ENCODE results near the gene ERP29.
"Not testable (repeated sequence)": the region's sequence is repeated elsewhere in the genome, so short reads cannot be mapped to it uniquely, and the experiment has no call there.

ERP29 gene

GRCh38 chr12:112013601-112014402 lies 576 bp downstream of the ERP29 start:
- H3K36me3 Mint-ChIP-seq: peaks cover 27% of the 10 kb centered on the region
- peaks cover 67% of the 10 kb centered on the region for H3K4me1 Mint-ChIP-seq

DNA sequence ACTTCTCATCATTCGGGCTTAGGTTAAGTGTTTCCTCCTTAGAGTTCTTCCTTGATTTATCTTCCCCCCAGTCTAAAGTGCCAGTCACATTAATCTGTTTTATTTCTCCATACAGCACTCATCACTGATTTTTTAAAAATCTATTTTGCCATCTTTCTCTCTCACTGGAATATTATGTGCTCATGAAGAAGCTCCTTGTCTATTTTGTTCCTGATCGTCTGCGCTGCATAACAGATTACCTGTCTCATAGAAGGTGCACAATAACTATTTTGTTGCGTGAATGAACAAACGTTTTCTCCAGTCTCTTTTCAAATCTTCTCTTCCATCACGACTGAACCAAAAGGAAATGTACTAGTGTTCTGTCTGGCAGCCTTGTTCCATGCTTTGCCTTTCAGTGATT lies 2.7 kb downstream of the ERP29 start:
- Mint-ChIP-seq H3K9me3 (peaks cover 7% of the 10 kb centered on the region), H3K4me3 (peak overlapping the region; percentile 49), H3K27me3 (no peaks in the 10 kb centered on the region), H3K4me1 (peaks cover 77% of the 10 kb centered on the region), H3K36me3 (peaks cover 31% of the 10 kb centered on the region), H3K27ac (peak overlapping the region; percentile 85)
- ATAC-seq: no peak

More at GRCh38 chr12:112013601-112014402, 576 bp downstream of the ERP29 start:
- peaks cover 7% of the 10 kb centered on the region for H3K9me3 Mint-ChIP-seq
- peak overlapping the region; percentile 85 for H3K27ac Mint-ChIP-seq
- peak; percentile 71 for ATAC-seq
- H3K27me3 Mint-ChIP-seq: no peaks in the 10 kb centered on the region
- peak overlapping the region; percentile 92 for H3K4me3 Mint-ChIP-seq

GRCh38 chr12:112017041-112017440 lies 3.8 kb downstream of the ERP29 start:
- no peak for ATAC-seq
- Mint-ChIP-seq H3K4me1 (peaks cover 72% of the 10 kb centered on the region), H3K27ac (no peak overlapping the region)

GRCh38 chr12:112018571-112019237 lies 5.5 kb downstream of the ERP29 start:
- peak overlapping the region; percentile 5 for H3K27ac Mint-ChIP-seq
- peaks cover 50% of the 10 kb centered on the region for H3K36me3 Mint-ChIP-seq
- H3K9me3 Mint-ChIP-seq: peaks cover 7% of the 10 kb centered on the region
- H3K4me1 Mint-ChIP-seq: peaks cover 75% of the 10 kb centered on the region
- no peaks in the 10 kb centered on the region for H3K27me3 Mint-ChIP-seq
- H3K4me3 Mint-ChIP-seq: no peak overlapping the region
- no peak for ATAC-seq

More at GRCh38 chr12:112017041-112017440, 3.8 kb downstream of the ERP29 start:
- H3K9me3 Mint-ChIP-seq: peaks cover 7% of the 10 kb centered on the region
- no peaks in the 10 kb centered on the region for H3K27me3 Mint-ChIP-seq
- peaks cover 42% of the 10 kb centered on the region for H3K36me3 Mint-ChIP-seq
- no peak overlapping the region for H3K4me3 Mint-ChIP-seq

- no peaks in the 10 kb centered on the region for H3K27me3 Mint-ChIP-seq
- H3K27ac Mint-ChIP-seq: peak overlapping the region; percentile 25
- ATAC-seq: no peak
- H3K36me3 Mint-ChIP-seq: peaks cover 48% of the 10 kb centered on the region
- H3K4me1 Mint-ChIP-seq: peaks cover 61% of the 10 kb centered on the region
- peaks cover 2% of the 10 kb centered on the region for H3K9me3 Mint-ChIP-seq
- H3K4me3 Mint-ChIP-seq: no peak overlapping the region
Measured at GRCh38 chr12:112020947-112021457, 7.8 kb downstream of the ERP29 start.

GRCh38 chr12:112022241-112023016 lies 9.2 kb downstream of the ERP29 start:
- Mint-ChIP-seq H3K9me3 (no peaks in the 10 kb centered on the region), H3K27me3 (no peaks in the 10 kb centered on the region), H3K36me3 (peaks cover 46% of the 10 kb centered on the region), H3K4me3 (no peak overlapping the region), H3K27ac (no peak overlapping the region), H3K4me1 (peaks cover 52% of the 10 kb centered on the region)
- ATAC-seq: no peak

- no peak for ATAC-seq
- peaks cover 45% of the 10 kb centered on the region for H3K4me1 Mint-ChIP-seq
- H3K27ac Mint-ChIP-seq: no peak overlapping the region
- no peak overlapping the region for H3K4me3 Mint-ChIP-seq
- peaks cover 45% of the 10 kb centered on the region for H3K36me3 Mint-ChIP-seq
- H3K27me3 Mint-ChIP-seq: no peaks in the 10 kb centered on the region
- H3K9me3 Mint-ChIP-seq: no peaks in the 10 kb centered on the region
Measured at GRCh38 chr12:112023759-112024396, 10.7 kb downstream of the ERP29 start.

DNA sequence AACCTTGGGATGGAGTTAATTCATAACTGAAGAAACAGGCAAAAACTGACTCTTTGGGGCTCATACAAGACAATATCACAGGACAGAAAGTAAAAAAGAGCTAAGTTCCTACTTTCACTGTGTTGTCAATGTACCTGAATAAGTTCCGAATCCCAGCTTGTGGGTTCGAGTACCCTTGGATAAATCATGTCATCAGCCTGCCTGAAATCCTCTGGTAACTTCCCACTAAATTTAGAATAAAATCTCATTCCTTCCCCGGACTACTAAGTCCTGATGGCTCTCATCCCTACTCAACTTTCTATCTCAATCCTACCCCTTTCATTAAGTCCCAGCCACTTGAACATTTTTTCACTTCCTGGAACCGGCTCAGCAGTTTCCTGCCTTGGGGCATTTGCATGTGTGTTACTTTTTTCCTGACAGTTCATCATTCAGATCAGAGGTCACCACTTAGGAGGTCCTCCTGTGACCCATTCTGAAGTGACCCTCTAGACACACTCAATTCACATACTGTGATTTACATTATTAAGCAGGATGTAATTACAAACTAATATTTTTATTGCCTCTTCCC lies 12.7 kb downstream of the ERP29 start:
- Mint-ChIP-seq H3K4me1 (peaks cover 34% of the 10 kb centered on the region), H3K27me3 (no peaks in the 10 kb centered on the region), H3K27ac (peak overlapping the region; percentile 74), H3K4me3 (no peak overlapping the region), H3K36me3 (peaks cover 57% of the 10 kb centered on the region), H3K9me3 (no peaks in the 10 kb centered on the region)
- ATAC-seq: no peak

- Mint-ChIP-seq H3K4me1 (peaks cover 32% of the 10 kb centered on the region), H3K36me3 (peaks cover 59% of the 10 kb centered on the region), H3K27me3 (no peaks in the 10 kb centered on the region), H3K9me3 (no peaks in the 10 kb centered on the region), H3K4me3 (no peak overlapping the region), H3K27ac (peak overlapping the region; percentile 22)
- ATAC-seq: no peak
Measured at GRCh38 chr12:112029301-112029700, 16.1 kb downstream of the ERP29 start.

DNA sequence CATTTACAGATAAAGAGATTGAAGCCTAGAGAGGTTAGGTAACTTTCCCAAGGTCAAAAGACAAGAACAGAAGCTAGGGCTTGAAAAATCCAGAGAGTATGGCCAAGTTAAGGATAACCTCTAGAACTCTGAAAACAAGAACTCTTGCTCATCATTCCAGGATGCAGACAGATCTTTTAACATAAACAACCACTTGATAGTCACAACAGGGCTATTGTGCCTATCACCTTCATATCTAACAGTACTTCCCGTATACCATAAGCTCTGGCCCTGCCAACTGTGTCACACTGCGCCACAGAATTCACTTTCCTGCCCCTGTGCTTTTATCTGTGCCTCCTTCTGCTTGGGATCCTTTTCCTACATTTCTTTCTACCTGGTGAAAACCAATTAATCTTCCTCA lies 18.2 kb downstream of the ERP29 start:
- Mint-ChIP-seq H3K4me1 (peaks cover 25% of the 10 kb centered on the region), H3K27me3 (no peaks in the 10 kb centered on the region), H3K36me3 (peaks cover 63% of the 10 kb centered on the region), H3K4me3 (no peak overlapping the region), H3K27ac (peak overlapping the region; percentile 71), H3K9me3 (no peaks in the 10 kb centered on the region)
- ATAC-seq: no peak

- H3K4me1 Mint-ChIP-seq: peaks cover 24% of the 10 kb centered on the region
- no peak overlapping the region for H3K4me3 Mint-ChIP-seq
- H3K27ac Mint-ChIP-seq: peak overlapping the region; percentile 71
- H3K27me3 Mint-ChIP-seq: no peaks in the 10 kb centered on the region
- H3K36me3 Mint-ChIP-seq: peaks cover 68% of the 10 kb centered on the region
- H3K9me3 Mint-ChIP-seq: no peaks in the 10 kb centered on the region
- ATAC-seq: no peak
Measured at GRCh38 chr12:112032292-112032691, 19.1 kb downstream of the ERP29 start.

GRCh38 chr12:112035219-112035785 lies 22.1 kb downstream of the ERP29 start:
- Mint-ChIP-seq H3K4me3 (no peak overlapping the region), H3K27ac (no peak overlapping the region), H3K9me3 (no peaks in the 10 kb centered on the region), H3K4me1 (peaks cover 13% of the 10 kb centered on the region), H3K27me3 (no peaks in the 10 kb centered on the region), H3K36me3 (peaks cover 76% of the 10 kb centered on the region)
- no peak for ATAC-seq

- not testable (repeated sequence) for H3K4me3 Mint-ChIP-seq, H3K27me3 Mint-ChIP-seq, H3K9me3 Mint-ChIP-seq, H3K4me1 Mint-ChIP-seq, ATAC-seq, H3K27ac Mint-ChIP-seq
- peaks cover 67% of the 10 kb centered on the region for H3K36me3 Mint-ChIP-seq
Measured at GRCh38 chr12:112036614-112037013, 23.4 kb downstream of the ERP29 start.

DNA sequence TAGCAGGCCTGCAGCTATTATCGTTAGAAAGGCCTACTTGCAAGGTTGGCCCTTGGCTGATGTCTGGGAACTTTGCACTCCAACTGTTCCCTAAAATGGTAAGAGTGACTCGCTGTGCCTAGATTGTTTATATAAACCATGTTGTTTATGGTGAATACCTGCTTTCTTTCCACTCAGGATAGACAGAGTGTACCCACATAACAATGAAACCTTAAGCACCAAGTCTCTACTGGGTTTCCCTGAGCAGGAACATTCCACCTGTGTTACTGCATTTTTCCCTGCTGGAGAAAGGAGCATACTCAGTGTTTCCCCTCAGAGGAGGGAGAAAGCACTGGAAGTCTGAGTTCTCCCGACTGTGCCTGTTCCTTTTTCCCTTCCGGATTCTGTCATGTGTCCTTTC lies 32.8 kb downstream of the ERP29 start:
- Mint-ChIP-seq H3K4me3 (no peak overlapping the region), H3K27ac (no peak overlapping the region), H3K27me3 (no peaks in the 10 kb centered on the region), H3K4me1 (peaks cover 17% of the 10 kb centered on the region), H3K9me3 (no peaks in the 10 kb centered on the region), H3K36me3 (peaks cover 43% of the 10 kb centered on the region)
- no peak for ATAC-seq

Measured in stimulated activated memory B cell treated with anti-CD40 and anti-IgM and Interleukin-4, amounts not matched to agents 10 μg/mL and 1 μg/mL and 100 μg/mL, for 72 hours (primary cell).